ENCODE results near the gene KY. TPM values are rescaled to one million over a fixed set of nuclear protein-coding genes. Genes with fewer than 3 reads are reported as not detected.

Gene KY
- total RNA-seq, 2 donors from 2014 or later: not detected

- no peak for TF ChIP-seq CTCF (conservative IDR thresholded peaks at IDR 0.05)
- Histone ChIP-seq H3K9me3 (ENCODE audit: control insufficient read depth, low read length) (no peaks in the 10 kb centered on the region), H3K4me1 (ENCODE audit: control insufficient read depth, insufficient read depth, low read length) (no peaks in the 10 kb centered on the region), H3K9ac (ENCODE audit: extremely low read depth, low read length, poor library complexity, severe bottlenecking) (no peak overlapping the region), H3K27ac (ENCODE audit: low read depth, low read length) (no peak overlapping the region), H3K36me3 (ENCODE audit: control insufficient read depth, insufficient read depth, low read length) (no peaks in the 10 kb centered on the region), H3K27me3 (ENCODE audit: control insufficient read depth, insufficient read depth, low read length, poor library complexity, severe bottlenecking) (peaks cover 75% of the 10 kb centered on the region), H3K4me3 (ENCODE audit: low read length) (no peak overlapping the region)
- DNase-seq: no peak
- H3K27ac Mint-ChIP-seq: no peak overlapping the region
- peaks cover 76% of the 10 kb centered on the region for H3K27me3 Mint-ChIP-seq (ENCODE audit: insufficient read depth)
- H3K4me3 Mint-ChIP-seq: no peak overlapping the region
- peaks cover 6% of the 10 kb centered on the region for H3K9me3 Mint-ChIP-seq
- H3K4me1 Mint-ChIP-seq: peaks cover 9% of the 10 kb centered on the region
- no peaks in the 10 kb centered on the region for H3K36me3 Mint-ChIP-seq (ENCODE audit: low read depth)
- 90 to 92% methylated on average over 6 to 11 of the region's 11 CpGs for WGBS, 2 experiments (ENCODE audit: insufficient coverage in 1 of 2, insufficient read length in 1 of 2)
These were observed 47.2 kb upstream of the KY start for GRCh38 chr3:134697830-134698689.

DNA sequence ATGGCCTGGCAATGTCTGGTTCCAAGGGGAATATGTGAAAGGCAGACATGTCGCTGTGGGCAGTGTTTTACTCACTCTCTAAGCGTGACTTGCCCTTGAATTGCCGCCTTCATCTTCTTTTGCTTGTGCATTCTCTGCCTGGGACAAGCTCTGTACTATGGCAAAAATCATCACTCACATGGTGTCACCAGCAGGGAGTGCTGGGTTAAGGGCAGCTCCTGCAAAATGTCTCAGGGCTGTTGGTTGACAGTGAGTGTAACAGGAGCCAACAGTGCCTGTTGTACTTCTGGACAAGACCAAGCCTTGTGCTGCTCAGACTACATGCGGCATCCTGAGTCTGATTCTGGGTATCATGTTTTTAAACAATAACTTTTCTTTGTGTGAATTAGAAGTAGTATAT lies 45.3 kb upstream of the KY start:
- Histone ChIP-seq H3K4me1 (ENCODE audit: control insufficient read depth, insufficient read depth, low read length) (no peaks in the 10 kb centered on the region), H3K27me3 (ENCODE audit: control insufficient read depth, insufficient read depth, low read length, poor library complexity, severe bottlenecking) (peaks cover 83% of the 10 kb centered on the region), H3K36me3 (ENCODE audit: control insufficient read depth, insufficient read depth, low read length) (no peaks in the 10 kb centered on the region), H3K9me3 (ENCODE audit: control insufficient read depth, low read length) (no peaks in the 10 kb centered on the region), H3K9ac (ENCODE audit: extremely low read depth, low read length, poor library complexity, severe bottlenecking) (no peak overlapping the region), H3K4me3 (ENCODE audit: low read length) (no peak overlapping the region), H3K27ac (ENCODE audit: low read depth, low read length) (no peak overlapping the region)
- DNase-seq: no peak
- peaks cover 85% of the 10 kb centered on the region for H3K27me3 Mint-ChIP-seq (ENCODE audit: insufficient read depth)
- peaks cover 9% of the 10 kb centered on the region for H3K4me1 Mint-ChIP-seq
- no peak for TF ChIP-seq CTCF (conservative IDR thresholded peaks at IDR 0.05)
- no peak overlapping the region for H3K27ac Mint-ChIP-seq
- no peaks in the 10 kb centered on the region for H3K36me3 Mint-ChIP-seq (ENCODE audit: low read depth)
- no peaks in the 10 kb centered on the region for H3K9me3 Mint-ChIP-seq
- no peak overlapping the region for H3K4me3 Mint-ChIP-seq
- 90 to 96% methylated on average over 4 of the region's 4 CpGs for WGBS, 2 experiments (ENCODE audit: insufficient coverage in 1 of 2, insufficient read length in 1 of 2)

DNA sequence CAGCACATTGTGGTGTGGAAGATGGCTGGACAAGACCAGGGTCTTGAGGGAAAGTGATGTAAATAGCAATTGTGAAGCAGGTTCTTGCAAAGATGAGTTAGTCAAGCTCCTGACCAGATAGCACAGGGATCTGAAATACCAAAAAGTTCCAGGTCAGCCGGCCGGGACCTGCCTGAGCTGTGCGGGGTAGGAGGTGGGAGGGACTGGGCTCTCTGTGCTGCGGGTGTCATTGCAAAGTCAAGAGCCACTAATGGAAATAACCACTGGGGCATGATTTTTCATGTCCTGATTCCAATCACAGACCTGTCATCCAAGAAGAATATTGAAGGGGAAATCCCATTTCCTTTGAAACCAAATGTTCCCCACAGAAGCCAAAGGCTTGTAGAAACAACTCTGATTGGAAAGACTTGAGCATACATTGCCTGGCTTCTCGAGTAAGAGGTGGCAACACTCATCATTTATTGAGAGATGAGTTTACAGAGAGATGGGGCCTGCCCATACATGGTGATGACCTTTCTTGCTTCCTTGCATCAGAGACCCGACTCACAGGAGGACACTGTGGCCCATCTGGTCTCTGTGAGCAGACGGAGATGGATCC lies 44.2 kb upstream of the KY start:
- no peaks in the 10 kb centered on the region for H3K9me3 ChIP-seq (ENCODE audit: control insufficient read depth, low read length)
- peaks cover 82% of the 10 kb centered on the region for H3K27me3 Mint-ChIP-seq (ENCODE audit: insufficient read depth)
- TF ChIP-seq CTCF (conservative IDR thresholded peaks at IDR 0.05): no peak
- H3K27me3 ChIP-seq (ENCODE audit: control insufficient read depth, insufficient read depth, low read length, poor library complexity, severe bottlenecking): peaks cover 76% of the 10 kb centered on the region
- H3K4me3 ChIP-seq (ENCODE audit: low read length): no peak overlapping the region
- 69 to 81% methylated on average over 5 to 7 of the region's 7 CpGs for WGBS, 2 experiments (ENCODE audit: insufficient coverage in 1 of 2, insufficient read length in 1 of 2)
- H3K36me3 ChIP-seq (ENCODE audit: control insufficient read depth, insufficient read depth, low read length): no peaks in the 10 kb centered on the region
- no peak overlapping the region for H3K9ac ChIP-seq (ENCODE audit: extremely low read depth, low read length, poor library complexity, severe bottlenecking)
- H3K36me3 Mint-ChIP-seq (ENCODE audit: low read depth): no peaks in the 10 kb centered on the region
- no peaks in the 10 kb centered on the region for H3K9me3 Mint-ChIP-seq
- H3K4me3 Mint-ChIP-seq: no peak overlapping the region
- no peak overlapping the region for H3K27ac Mint-ChIP-seq
- H3K4me1 ChIP-seq (ENCODE audit: control insufficient read depth, insufficient read depth, low read length): no peaks in the 10 kb centered on the region
- DNase-seq: no peak
- H3K4me1 Mint-ChIP-seq: peaks cover 9% of the 10 kb centered on the region
- H3K27ac ChIP-seq (ENCODE audit: low read depth, low read length): no peak overlapping the region

Data from endodermal cell (in vitro differentiated cells).